Liver (tissue), 9 donors: ENCODE results near the gene PASK. TPM values are rescaled to one million over a fixed set of nuclear protein-coding genes. Genes with fewer than 3 reads are reported as not detected.

Source experiments
- DNase-seq: peaks from one replicate; pipeline ENCODE4 v3.0.0-alpha.2; 2017; ENCODE audit warnings: low spot score
- H3K27ac ChIP-seq, 2 donors: one replicate each; pipeline ENCODE4 v1.7.0; 2013; ENCODE audit warnings: inconsistent platforms in 2 of 2, low read length in 2 of 2, control low read depth in 1 of 2, low read depth in 1 of 2, mild to moderate bottlenecking in 1 of 2
- H3K27me3 ChIP-seq, 4 donors: one replicate each; pipeline versions ENCODE4 v1.6.1 to v1.7.0; 2013; ENCODE audit warnings: low read length in 3 of 4, inconsistent platforms in 1 of 4, mild to moderate bottlenecking in 1 of 4, moderate library complexity in 1 of 4; ENCODE audit not compliant: control insufficient read depth in 4 of 4, insufficient read depth in 4 of 4
- H3K36me3 ChIP-seq, 4 donors: one replicate each; pipeline versions ENCODE4 v1.6.1 to v1.7.0; 2013; ENCODE audit warnings: low read length in 3 of 4, mild to moderate bottlenecking in 3 of 4, low read depth in 1 of 4, moderate library complexity in 1 of 4; ENCODE audit not compliant: control insufficient read depth in 4 of 4, insufficient read depth in 3 of 4
- H3K4me1 ChIP-seq, 4 donors: one replicate each; pipeline versions ENCODE4 v1.6.1 to v1.7.0; 2013; ENCODE audit warnings: low read length in 3 of 4, mild to moderate bottlenecking in 3 of 4, moderate library complexity in 1 of 4; ENCODE audit not compliant: control insufficient read depth in 4 of 4, insufficient read depth in 4 of 4
- H3K4me3 ChIP-seq, 3 donors: one replicate each; pipeline versions ENCODE4 v1.6.1 to v1.7.0; 2013; ENCODE audit warnings: low read length in 3 of 3, control low read depth in 1 of 3, low read depth in 1 of 3, mild to moderate bottlenecking in 1 of 3
- H3K9ac ChIP-seq, 2 donors: one replicate each; pipeline ENCODE4 v1.7.0; 2013; ENCODE audit warnings: low read length in 2 of 2, mild to moderate bottlenecking in 2 of 2, moderate library complexity in 2 of 2, control low read depth in 1 of 2, low read depth in 1 of 2
- H3K9me3 ChIP-seq, 4 donors: one replicate each; pipeline versions ENCODE4 v1.6.1 to v1.7.0; 2013; ENCODE audit warnings: low read length in 3 of 4; ENCODE audit not compliant: control insufficient read depth in 4 of 4
- ATF3 ChIP-seq: IDR thresholded peaks from 2 replicates; pipeline ENCODE4 v1.6.1; 2016; ENCODE audit warnings: antibody characterized with exemption
- CTCF ChIP-seq: fragments of 150-350 bp; IDR thresholded peaks from 2 replicates; pipeline ENCODE4 v1.5.1; 2017; ENCODE audit warnings: improper control_type of control experiment, low read depth, low read length; ENCODE audit not compliant: missing input control
- EGR1 ChIP-seq, 2 donors: IDR thresholded peaks; 2 replicates each; pipeline ENCODE4 v1.6.1; 2016 to 2018; ENCODE audit warnings: antibody characterized with exemption in 2 of 2, low read depth in 2 of 2
- FOXA1 ChIP-seq: IDR thresholded peaks from 2 replicates; pipeline ENCODE4 v1.6.1; 2016; ENCODE audit warnings: antibody characterized with exemption
- FOXA2 ChIP-seq: IDR thresholded peaks from 2 replicates; pipeline ENCODE4 v1.6.1; 2016; ENCODE audit warnings: antibody characterized with exemption
- HNF4A ChIP-seq, 2 donors: conservative IDR thresholded peaks; 2 replicates each; pipeline ENCODE4 v1.6.1; 2016; ENCODE audit warnings: antibody characterized with exemption in 2 of 2, mild to moderate bottlenecking in 2 of 2
- HNF4G ChIP-seq: IDR thresholded peaks from 2 replicates; pipeline ENCODE4 v1.6.1; 2016; ENCODE audit warnings: antibody characterized with exemption
- MAX ChIP-seq: IDR thresholded peaks from 2 replicates; pipeline ENCODE4 v1.6.1; 2016; ENCODE audit warnings: antibody characterized with exemption
- NR2F2 ChIP-seq: IDR thresholded peaks from 2 replicates; pipeline ENCODE4 v1.6.1; 2016; ENCODE audit warnings: antibody characterized with exemption
- REST ChIP-seq: IDR thresholded peaks from 2 replicates; pipeline ENCODE4 v1.6.1; 2016; ENCODE audit warnings: antibody characterized with exemption, mild to moderate bottlenecking
- SP1 ChIP-seq: IDR thresholded peaks from 2 replicates; pipeline ENCODE4 v1.6.1; 2018; ENCODE audit warnings: antibody characterized with exemption, mild to moderate bottlenecking
- TAF1 ChIP-seq: conservative IDR thresholded peaks from 2 replicates; pipeline ENCODE4 v1.6.1; 2016; ENCODE audit warnings: antibody characterized with exemption, mild to moderate bottlenecking
- YY1 ChIP-seq: IDR thresholded peaks from 2 replicates; pipeline ENCODE4 v1.6.1; 2016; ENCODE audit warnings: antibody characterized with exemption, mild to moderate bottlenecking
- WGBS: extraction: QIAGEN DNeasy Blood & Tissue Kit; methylation state at CpG from one replicate; pipeline ENCODE4 v1.1.7; 2013; 5-methylcytosine and 5-hydroxymethylcytosine counted together
- polyA plus RNA-seq, 2 donors: library from polyadenylated mRNA; stranded (reverse) in 1 of 2; unstranded in 1 of 2; fragments of 200-250 nt in 1 of 2; fragments of >200 nt in 1 of 2; fragmentation: Nextera tagmentation in 1 of 2; extraction: Ambion mirVana in 1 of 2; gene quantifications; one replicate each; pipeline versions ENCODE4 v1.2.1 to v1.2.3, GENCODE V29; 2013 to 2015
- total RNA-seq, 2 donors: library from RNA; depleted of rRNA; stranded (reverse); fragments of >200 nt; gene quantifications; one replicate each; pipeline ENCODE4 v1.2.3, GENCODE V29; 2014
- TF ChIP-seq, protein P1 (sequence below): IDR thresholded peaks from 2 replicates; pipeline ENCODE4 v1.6.1; 2016; ENCODE audit warnings: antibody characterized with exemption
- donor health status: healthy.
- donor health status: healthy.
- donor health status: healthy.
- donor health status: healthy.
- donor health status: healthy.

Gene PASK
- total and polyA plus RNA-seq, 4 donors, result 0.96 to 8.8 (median 2.9) TPM

DNA sequence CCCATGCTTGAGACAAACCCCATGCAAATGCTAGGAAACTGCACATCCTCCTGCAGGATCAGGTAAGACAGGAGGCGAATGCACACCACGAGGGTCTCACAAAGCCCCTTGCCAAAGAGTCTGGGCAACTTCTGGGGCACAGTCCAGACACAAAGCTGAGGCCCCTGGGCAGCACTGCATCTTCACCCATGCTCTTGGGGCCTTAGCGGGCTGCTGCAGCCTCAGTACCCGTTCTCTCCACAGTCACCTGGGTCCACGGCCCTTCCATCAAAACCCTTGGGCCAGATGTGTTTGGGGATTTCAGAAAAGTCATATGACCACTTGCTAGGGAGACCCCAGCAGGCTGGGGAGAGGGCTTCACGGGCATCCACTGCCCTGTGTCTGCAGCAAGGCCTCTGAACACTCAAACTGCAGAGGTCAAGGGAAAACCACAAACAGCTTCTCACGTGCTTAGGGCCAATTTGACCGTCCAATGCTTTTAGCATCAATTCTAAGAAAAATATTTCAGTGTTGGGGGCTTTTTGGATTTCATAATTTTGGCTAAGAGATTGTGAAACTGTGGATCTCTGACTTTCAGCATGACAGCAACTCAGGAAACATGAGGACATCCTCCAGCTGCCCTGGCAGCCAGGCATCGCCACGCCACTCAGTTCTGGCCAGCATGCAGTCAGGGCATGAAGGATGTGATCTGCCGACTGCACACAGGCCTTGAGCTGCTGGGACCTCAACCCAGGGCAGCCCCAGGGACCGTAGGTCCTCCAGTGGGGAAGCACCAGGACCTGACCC lies 20.0 kb downstream of the PASK start (continued):
- TF ChIP-seq SP1, result no peak

DNA sequence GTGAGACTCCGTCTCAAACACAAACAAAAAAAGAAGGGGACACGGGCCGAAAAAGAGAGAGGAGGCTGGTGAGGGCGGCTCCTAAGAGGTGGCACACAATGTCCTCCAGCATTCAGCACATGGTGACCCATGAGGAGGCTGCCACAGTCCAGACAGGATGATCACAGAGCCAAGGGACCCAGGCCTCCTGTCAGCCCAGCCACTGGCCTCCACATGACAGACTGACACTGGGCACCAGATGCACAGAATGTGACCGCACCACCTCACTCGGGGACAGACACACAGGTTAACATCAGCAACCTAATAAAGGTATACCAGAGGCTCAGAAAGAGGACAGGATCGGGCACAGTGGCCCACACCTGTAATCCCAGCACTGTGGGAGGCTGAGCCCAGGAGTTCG lies 21.0 kb downstream of the PASK start:
- no peak overlapping the region for H3K9ac ChIP-seq
- 95% methylated on average over 8 of the region's 8 CpGs for WGBS
- DNase-seq, result no peak

GRCh38 chr2:241126771-241127202 lies 22.5 kb downstream of the PASK start:
- 97% methylated on average over 18 of the region's 18 CpGs for WGBS
- H3K27ac ChIP-seq, result no peak overlapping the region
- peaks cover 0 to 4% (median 2%) of the 10 kb centered on the region in 4 donors for H3K4me1 ChIP-seq
- H3K4me3 ChIP-seq, result no peak overlapping the region
- H3K9me3 ChIP-seq, result no peaks in the 10 kb centered on the region
- H3K9ac ChIP-seq, result no peak overlapping the region
- no peak for DNase-seq
- H3K36me3 ChIP-seq, result no peaks in the 10 kb centered on the region
- TF ChIP-seq CTCF (no peak), SP1 (no peak), FOXA1 (no peak), ATF3 (no peak), HNF4G (no peak), REST (no peak), TAF1 (no peak), MAX (no peak), YY1 (no peak), NR2F2 (no peak)
- TF ChIP-seq, protein P1, sequence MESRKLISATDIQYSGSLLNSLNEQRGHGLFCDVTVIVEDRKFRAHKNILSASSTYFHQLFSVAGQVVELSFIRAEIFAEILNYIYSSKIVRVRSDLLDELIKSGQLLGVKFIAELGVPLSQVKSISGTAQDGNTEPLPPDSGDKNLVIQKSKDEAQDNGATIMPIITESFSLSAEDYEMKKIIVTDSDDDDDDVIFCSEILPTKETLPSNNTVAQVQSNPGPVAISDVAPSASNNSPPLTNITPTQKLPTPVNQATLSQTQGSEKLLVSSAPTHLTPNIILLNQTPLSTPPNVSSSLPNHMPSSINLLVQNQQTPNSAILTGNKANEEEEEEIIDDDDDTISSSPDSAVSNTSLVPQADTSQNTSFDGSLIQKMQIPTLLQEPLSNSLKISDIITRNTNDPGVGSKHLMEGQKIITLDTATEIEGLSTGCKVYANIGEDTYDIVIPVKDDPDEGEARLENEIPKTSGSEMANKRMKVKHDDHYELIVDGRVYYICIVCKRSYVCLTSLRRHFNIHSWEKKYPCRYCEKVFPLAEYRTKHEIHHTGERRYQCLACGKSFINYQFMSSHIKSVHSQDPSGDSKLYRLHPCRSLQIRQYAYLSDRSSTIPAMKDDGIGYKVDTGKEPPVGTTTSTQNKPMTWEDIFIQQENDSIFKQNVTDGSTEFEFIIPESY, result no peak
- no peaks in the 10 kb centered on the region for H3K27me3 ChIP-seq

More for the DNA sequence above, 21.0 kb downstream of the PASK start:
- Histone ChIP-seq H3K9me3 (no peaks in the 10 kb centered on the region), H3K36me3 (no peaks in the 10 kb centered on the region), H3K27ac (no peak overlapping the region), H3K4me3 (no peak overlapping the region), H3K4me1 (peaks cover 0 to 4% (median 2%) of the 10 kb centered on the region in 4 donors), H3K27me3 (no peaks in the 10 kb centered on the region)
- no peak for TF ChIP-seq MAX
- no peak for TF ChIP-seq HNF4A (conservative IDR thresholded peaks at IDR 0.05)
- no peak for TF ChIP-seq NR2F2
- no peak for TF ChIP-seq EGR1 (IDR thresholded peaks at IDR 0.05; ENCODE audit: low read depth in 2 of 2)
- no peak for TF ChIP-seq FOXA2
